HG02852 (cell line): Measurements from ENCODE around the gene REEP6.

Source experiments
- ATAC-seq: cut with Tn5 transposase; IDR thresholded peaks from one replicate; pipeline ENCODE4 v1.9.1; 2021; ENCODE audit warnings: mild to moderate bottlenecking, moderate library complexity; ENCODE audit not compliant: unreplicated experiment

REEP6 gene

DNA sequence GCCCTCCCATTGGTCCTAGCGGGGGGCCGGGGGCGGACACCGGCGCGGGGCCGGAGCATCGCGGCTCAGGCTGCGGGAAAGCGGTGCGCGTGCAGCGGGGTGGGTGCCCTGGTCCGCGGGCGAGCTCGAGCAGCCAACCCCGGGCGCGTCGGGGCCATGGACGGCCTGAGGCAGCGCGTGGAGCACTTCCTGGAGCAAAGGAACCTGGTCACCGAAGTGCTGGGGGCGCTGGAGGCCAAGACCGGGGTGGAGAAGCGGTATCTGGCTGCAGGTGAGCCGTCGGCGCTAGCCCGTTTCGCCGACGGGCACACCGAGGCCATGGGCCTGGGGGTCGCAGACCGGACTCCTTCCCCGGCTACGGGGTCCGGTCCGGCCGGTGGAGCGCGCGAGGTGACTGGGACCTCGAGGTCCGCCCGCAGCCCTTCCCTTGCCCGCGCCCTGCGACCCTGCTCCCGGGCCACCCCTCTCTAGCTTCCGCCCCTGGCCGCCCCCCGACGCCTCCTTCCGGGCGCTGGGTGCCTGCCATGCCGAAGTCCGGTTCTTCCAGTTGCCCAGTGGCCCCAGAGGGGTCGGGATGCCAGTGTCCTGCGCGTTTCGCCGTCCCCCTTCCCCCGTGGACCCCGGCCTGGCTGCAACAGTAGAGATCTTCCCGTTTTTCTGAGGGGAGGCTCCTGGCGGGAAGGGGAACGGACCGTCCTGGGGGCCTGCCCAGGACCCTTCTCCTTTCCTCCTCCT lies at the start of gene REEP6:
TSS of gene REEP6 (plus strand) at position 68 of the 735 bp plus-strand sequence. CDS start at position 157, 89 bp downstream.
- no peak for ATAC-seq

GRCh38 chr19:1441677-1442438 lies 49.1 kb upstream of the REEP6 start:
- ATAC-seq, result no peak

DNA sequence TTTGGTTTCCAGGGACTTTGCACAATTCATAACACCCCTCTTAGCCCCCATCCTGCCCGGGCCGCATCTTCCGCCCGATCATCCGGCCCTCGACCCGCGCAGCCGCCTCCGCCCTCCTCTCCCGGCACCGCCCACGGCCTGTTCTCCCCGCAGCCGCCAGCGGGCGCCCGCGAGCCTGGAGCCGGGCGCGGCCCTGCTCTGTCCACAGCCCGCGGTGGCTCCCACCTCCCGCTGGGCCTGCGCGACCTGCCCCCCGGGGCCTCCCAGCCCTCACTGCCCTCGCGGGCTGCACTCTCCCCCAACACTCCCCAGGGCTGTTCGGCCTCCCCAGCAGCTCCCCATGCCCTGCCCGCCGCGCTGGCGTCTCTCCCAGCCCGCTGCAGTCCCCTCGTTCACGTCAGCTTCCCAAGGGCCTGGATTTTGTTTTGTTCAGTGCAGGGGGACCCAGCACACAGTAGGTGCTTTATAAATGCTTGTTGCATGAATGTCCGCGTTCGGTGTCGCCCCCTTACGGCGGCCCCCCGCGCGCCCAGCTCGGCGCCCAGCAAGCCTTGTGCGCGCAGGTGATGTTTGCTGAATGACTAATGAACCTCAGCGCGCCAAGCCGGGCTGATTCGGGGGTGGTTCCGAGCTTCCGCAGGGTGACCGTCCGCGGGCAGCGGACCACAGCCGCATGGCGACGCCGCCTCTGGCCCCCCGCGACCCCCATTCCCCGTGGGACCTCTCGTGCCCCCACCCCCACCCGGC lies 45.6 kb upstream of the REEP6 start:
- peak; percentile 65 for ATAC-seq

GRCh38 chr19:1445932-1446712 lies 44.9 kb upstream of the REEP6 start:
- ATAC-seq, result no peak

- ATAC-seq, result no peak
These were observed 44.1 kb upstream of the REEP6 start for GRCh38 chr19:1446713-1447481.

DNA sequence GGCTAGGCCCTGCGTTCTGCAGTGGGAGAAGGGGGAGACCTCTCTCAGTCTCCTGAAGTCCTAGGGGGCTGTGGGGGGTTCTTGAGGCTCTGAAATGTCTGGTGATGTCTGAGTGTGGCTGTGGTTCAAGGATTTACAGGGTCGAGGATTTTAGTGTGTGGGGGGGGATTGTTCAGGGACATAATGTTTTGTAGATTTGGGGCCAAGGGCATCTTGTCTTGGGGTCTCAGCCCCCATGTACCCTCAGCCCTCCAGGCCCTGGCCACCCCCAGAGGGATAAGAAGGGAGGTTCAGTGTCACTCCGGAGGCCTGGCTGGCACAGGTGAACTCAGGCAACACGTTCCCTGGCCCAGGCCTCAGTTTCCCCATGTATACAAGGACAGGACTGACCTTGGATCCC lies 43.5 kb upstream of the REEP6 start:
- no peak for ATAC-seq

GRCh38 chr19:1447944-1448343 lies 43.0 kb upstream of the REEP6 start:
- no peak for ATAC-seq

DNA sequence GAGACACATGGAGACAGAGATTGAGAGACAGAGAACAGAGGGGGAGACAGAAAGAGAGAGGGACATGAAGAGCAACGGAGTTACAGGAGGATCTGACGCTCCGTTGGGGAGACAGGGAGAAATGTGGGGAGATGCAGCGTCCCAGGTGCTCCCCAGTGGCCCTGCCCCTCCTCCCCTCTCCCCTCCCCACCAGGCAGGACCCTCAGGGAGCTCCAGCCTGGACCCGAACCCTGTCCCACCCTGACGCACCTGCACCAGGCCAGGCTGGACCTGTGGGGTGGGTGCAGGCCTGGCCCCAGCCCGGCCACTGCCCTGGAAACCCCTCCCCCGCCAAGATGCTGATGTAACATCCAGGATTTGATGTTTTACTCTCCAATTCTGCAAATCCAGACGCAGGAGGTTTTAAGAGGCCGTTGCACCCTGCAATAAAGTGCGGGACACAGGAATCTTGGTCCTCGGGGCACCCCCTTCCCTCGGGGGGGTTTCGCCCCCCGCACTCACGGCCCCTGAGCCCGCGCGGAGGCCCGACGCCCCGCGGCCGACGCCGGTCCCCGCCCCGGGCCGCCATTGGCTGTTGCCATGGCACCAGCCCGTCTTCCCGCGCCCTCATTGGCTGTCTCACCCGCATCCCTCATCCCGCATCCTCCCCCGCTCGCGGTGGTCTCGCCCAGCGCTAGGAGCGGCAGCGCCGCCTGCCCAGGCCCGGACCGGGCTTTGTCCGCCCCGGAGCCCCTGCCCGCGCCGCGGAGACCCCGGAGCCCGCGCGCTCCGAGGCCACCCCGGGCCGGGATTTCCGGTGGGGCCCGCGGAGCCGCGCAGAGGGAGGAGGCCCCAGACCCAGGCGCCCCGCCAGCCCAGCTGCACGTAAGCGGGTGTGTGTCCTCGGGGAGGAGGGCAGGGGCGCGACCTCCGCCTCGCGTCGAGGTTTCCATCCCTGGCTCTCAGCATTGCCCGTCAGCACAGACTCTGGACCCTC lies 41.2 kb upstream of the REEP6 start, which contains the start of gene APC2:
TSS of gene APC2 (plus strand) at position 655 of the 976 bp plus-strand sequence. CDS start 2,881 bp downstream, outside the sequence.
- no peak for ATAC-seq

- no peak for ATAC-seq
These were observed 39.9 kb upstream of the REEP6 start for GRCh38 chr19:1450735-1451731.

DNA sequence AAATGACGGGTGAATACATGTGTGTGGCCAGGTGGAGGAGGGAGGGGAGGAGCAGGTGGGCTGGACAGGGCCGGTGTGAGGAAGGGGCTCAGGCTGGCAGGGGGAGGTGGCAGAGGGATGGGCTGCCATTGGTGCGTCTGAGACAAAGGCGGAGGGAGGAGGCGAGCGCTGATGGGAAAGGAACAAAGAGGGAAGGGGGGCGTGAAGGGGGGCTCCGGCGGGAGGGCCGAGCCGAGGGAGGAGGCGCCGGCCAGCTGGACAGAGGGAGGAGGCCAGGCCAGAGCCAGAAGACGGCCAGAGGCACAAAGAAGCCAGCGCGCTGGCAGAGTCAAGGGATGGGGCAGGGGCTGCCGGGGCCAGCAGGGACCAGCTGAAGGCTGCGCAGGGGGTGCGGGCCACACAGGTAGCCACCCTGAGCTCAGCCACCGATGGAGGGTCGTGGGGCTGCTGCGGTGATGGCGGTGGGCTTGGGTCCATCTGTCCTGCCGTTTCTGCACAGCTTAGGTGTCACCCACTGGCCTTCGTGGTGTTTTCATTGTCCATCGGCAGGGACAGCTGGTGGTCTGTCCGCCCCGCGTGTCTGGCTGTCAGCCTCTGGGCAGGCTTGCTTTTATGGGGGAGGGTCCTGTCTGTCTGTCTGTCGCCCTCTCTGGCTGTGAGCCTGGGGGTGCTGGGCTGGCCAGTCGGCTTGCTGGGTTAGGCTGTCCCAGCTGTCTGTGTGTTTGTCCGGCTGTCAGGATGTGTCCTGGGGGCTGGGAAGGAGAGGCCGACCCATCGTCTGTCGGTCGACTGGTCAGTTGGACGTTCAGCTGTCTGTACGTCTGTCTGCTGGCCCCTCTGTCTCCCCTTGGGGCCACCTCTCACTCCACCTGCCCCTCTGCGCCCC lies 38.8 kb upstream of the REEP6 start:
- no peak for ATAC-seq

- no peak for ATAC-seq
These were observed 38.0 kb upstream of the REEP6 start for GRCh38 chr19:1452802-1453524.

DNA sequence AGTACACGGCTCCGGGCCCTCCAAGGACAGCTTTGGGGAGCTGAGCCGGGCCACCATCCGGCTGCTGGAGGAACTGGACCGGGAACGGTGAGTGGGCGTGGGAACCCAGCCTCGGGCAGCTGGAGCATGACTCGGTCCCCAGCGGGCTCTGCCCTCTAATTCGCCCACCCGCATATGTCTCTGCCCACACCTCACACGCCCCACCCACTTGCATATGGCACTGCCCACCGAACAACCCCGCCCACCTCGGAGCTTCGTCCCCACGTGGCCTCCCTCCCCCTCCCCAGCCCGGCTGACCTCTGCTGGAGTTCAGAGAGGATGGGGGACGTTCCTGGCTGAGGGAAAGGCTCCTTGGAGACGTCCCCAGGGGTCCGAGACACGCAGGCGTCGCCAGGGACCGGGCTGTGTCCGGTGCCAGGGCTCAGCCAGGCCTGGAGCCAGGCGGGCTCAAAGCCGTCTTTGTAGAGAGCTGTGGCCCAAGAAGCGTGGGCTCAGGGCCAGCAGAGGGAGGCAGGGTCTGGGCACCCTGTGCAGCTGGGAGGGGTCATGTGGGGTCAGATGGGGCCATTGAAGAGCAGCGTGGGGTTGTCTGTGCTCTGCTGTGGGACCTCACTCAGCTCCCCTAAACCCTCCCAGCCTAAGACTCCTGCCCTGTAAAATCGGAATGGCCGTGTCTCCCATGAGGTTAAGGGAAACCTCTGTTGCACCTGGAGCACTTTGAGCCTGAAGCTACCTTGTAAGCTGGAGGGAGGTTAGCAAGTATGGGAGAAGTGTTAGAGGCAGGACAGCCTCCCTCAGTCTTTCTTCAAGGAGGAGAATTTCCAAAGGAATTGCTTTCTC lies 37.2 kb upstream of the REEP6 start:
- no peak for ATAC-seq

DNA sequence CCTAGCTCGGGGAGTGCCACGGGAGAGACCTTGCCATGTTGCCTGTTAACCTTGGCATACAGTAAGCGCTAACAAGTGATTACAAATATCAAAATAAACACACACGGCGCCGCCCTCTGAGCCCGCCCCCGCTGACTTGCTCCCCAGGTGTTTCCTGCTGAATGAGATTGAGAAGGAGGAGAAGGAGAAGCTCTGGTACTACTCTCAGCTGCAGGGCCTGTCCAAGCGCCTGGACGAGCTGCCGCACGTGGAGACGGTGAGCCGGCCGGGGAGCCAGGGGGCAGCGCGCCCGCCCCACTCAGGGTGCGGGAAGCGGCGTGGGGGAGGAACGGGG lies 36.0 kb upstream of the REEP6 start:
- no peak for ATAC-seq

- no peak for ATAC-seq
These were observed 35.5 kb upstream of the REEP6 start for GRCh38 chr19:1455336-1456120.
